Esophagus squamous epithelium (tissue), 4 donors: Measurements from ENCODE around the gene ZMAT5.

Source experiments
- POLR2A ChIP-seq, 4 donors: fragments of 450-650 bp; IDR thresholded peaks; one replicate each; pipeline ENCODE4 v1.6.1; 2017; ENCODE audit warnings: antibody characterized with exemption in 4 of 4, mild to moderate bottlenecking in 4 of 4, moderate library complexity in 3 of 4
- TF ChIP-seq, protein P1 (sequence below), 6 experiments: fragments of 450-650 bp in 4 of 6; fragments of 200-600 bp in 2 of 6; sonication (generic) in 2 of 6; IDR thresholded peaks; one replicate each; pipeline ENCODE4 v1.5.1; 2016 to 2019; ENCODE audit warnings: antibody characterized with exemption in 6 of 6, mild to moderate bottlenecking in 4 of 6, moderate library complexity in 4 of 6

DNA sequence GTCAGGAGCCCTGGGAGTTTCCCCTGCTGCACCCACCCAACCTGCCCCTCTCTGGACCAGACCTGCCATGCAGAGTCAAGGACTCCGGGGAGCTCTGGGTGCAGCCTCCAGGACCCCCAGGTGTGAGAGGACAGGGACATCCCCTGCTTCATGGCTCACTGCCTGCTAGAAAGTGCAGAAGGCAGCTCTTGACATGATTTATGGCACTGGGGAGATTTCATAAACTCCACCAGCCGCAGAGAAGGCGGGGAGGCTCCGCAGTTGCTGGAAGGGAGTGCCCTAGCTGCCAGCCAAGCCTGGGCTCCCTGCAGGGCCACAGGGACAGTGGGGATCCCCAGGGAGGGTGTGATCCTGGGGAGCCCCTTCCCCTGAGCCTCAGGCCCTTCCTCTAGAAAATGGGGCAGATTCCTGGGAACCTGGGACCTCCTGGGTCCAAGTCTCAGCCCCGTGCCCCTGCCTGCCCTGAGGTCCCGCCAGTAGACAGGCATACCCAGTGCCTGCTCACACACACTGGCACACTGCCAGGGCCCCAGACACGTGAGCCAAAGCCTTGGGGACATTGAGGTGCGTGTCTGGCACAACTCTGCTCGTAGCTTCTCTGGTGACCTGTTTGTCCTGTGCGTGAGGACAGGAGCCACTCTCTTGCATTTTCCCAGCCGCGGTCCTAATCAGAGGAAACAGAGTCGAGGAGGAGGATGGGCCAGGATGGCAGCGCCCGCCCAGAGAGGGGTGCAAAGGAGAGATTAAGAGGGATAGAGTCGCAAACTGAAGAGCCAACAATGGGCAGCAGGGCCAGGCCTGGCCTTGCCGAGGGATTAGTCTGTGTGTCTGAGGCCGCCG lies 33.2 kb downstream of the ZMAT5 start:
- TF ChIP-seq, protein P1, sequence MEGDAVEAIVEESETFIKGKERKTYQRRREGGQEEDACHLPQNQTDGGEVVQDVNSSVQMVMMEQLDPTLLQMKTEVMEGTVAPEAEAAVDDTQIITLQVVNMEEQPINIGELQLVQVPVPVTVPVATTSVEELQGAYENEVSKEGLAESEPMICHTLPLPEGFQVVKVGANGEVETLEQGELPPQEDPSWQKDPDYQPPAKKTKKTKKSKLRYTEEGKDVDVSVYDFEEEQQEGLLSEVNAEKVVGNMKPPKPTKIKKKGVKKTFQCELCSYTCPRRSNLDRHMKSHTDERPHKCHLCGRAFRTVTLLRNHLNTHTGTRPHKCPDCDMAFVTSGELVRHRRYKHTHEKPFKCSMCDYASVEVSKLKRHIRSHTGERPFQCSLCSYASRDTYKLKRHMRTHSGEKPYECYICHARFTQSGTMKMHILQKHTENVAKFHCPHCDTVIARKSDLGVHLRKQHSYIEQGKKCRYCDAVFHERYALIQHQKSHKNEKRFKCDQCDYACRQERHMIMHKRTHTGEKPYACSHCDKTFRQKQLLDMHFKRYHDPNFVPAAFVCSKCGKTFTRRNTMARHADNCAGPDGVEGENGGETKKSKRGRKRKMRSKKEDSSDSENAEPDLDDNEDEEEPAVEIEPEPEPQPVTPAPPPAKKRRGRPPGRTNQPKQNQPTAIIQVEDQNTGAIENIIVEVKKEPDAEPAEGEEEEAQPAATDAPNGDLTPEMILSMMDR (IDR thresholded peaks at IDR 0.05) = no peak
- no peak for TF ChIP-seq POLR2A (IDR thresholded peaks at IDR 0.05)
